RKO (cell line): ENCODE results near the gene DEUP1.
"Not testable (repeated sequence)": the region's sequence is repeated elsewhere in the genome, so short reads cannot be mapped to it uniquely, and the experiment has no call there.

Experiments used
- DNase-seq: peaks from one replicate; pipeline ENCODE4 v3.0.0-alpha.2; 2016; ENCODE audit warnings: low spot score

DEUP1 gene

GRCh38 chr11:93330446-93330984, at the start of gene DEUP1:
Gene DEUP1 (plus strand): TSS chr11:93330742. CDS start chr11:93332260, 1,518 bp downstream.
- no peak for DNase-seq

GRCh38 chr11:93285430-93285829, 45.1 kb upstream of the DEUP1 start:
- DNase-seq: no peak

GRCh38 chr11:93287434-93287833, 43.1 kb upstream of the DEUP1 start:
- no peak for DNase-seq

GRCh38 chr11:93288079-93288478, 42.5 kb upstream of the DEUP1 start:
- no peak for DNase-seq

- no peak for DNase-seq
Measured at GRCh38 chr11:93288767-93289166, 41.8 kb upstream of the DEUP1 start.

- no peak for DNase-seq
Measured at GRCh38 chr11:93289782-93290463, 40.6 kb upstream of the DEUP1 start.

GRCh38 chr11:93291110-93291509, 39.4 kb upstream of the DEUP1 start:
- DNase-seq: no peak

GRCh38 chr11:93291898-93292297, 38.6 kb upstream of the DEUP1 start:
- no peak for DNase-seq

GRCh38 chr11:93295921-93296575, 34.5 kb upstream of the DEUP1 start:
- DNase-seq: no peak

GRCh38 chr11:93303689-93304088, 26.9 kb upstream of the DEUP1 start:
- no peak for DNase-seq

GRCh38 chr11:93314399-93314798, 16.1 kb upstream of the DEUP1 start:
- DNase-seq: not testable (repeated sequence)

GRCh38 chr11:93319224-93319839, 11.2 kb upstream of the DEUP1 start:
- DNase-seq: no peak

- no peak for DNase-seq
Measured at GRCh38 chr11:93320230-93320629, 10.3 kb upstream of the DEUP1 start.

- no peak for DNase-seq
Measured at GRCh38 chr11:93322207-93322606, 8.3 kb upstream of the DEUP1 start.

GRCh38 chr11:93323747-93324146, 6.8 kb upstream of the DEUP1 start:
- DNase-seq: no peak

GRCh38 chr11:93324500-93324899, 6.0 kb upstream of the DEUP1 start:
- no peak for DNase-seq

- no peak for DNase-seq
Measured at GRCh38 chr11:93326681-93327080, 3.9 kb upstream of the DEUP1 start.

GRCh38 chr11:93329936-93330445, 551 bp upstream of the DEUP1 start:
- no peak for DNase-seq

GRCh38 chr11:93340223-93340622, 9.7 kb downstream of the DEUP1 start:
- no peak for DNase-seq

- DNase-seq: no peak
Measured at GRCh38 chr11:93344855-93345333, 14.4 kb downstream of the DEUP1 start.

GRCh38 chr11:93348930-93349329, 18.4 kb downstream of the DEUP1 start:
- no peak for DNase-seq

GRCh38 chr11:93350835-93351234, 20.3 kb downstream of the DEUP1 start:
- no peak for DNase-seq

- no peak for DNase-seq
Measured at GRCh38 chr11:93359396-93359795, 28.9 kb downstream of the DEUP1 start.
